Chondrocyte (in vitro differentiated cells): ENCODE measurements around the gene LRRC4B. TPM values are rescaled to one million over a fixed set of nuclear protein-coding genes. Genes with fewer than 3 reads are reported as not detected.

Experiments used
- DNase-seq: peaks from one replicate; pipeline ENCODE4 v3.0.0; 2021; ENCODE audit warnings: mixed read lengths, low spot score
- H3K27ac Mint-ChIP-seq: one replicate; pipeline ENCODE4 v1.8.0; 2021; ENCODE audit warnings: mild to moderate bottlenecking, moderate library complexity, mixed read lengths; ENCODE audit not compliant: unreplicated experiment
- H3K27me3 Mint-ChIP-seq: 2 replicates; pipeline ENCODE4 v1.8.0; 2021; ENCODE audit warnings: low read depth, mixed read lengths
- H3K36me3 Mint-ChIP-seq: 2 replicates; pipeline ENCODE4 v1.8.0; 2021; ENCODE audit warnings: low read depth, mixed read lengths
- H3K4me1 Mint-ChIP-seq: 2 replicates; pipeline ENCODE4 v1.8.0; 2021; ENCODE audit warnings: low read depth, mild to moderate bottlenecking, mixed read lengths
- H3K4me3 Mint-ChIP-seq: one replicate; pipeline ENCODE4 v1.8.0; 2021; ENCODE audit warnings: mild to moderate bottlenecking, moderate library complexity, mixed read lengths; ENCODE audit not compliant: unreplicated experiment
- H3K9me3 Mint-ChIP-seq: 2 replicates; pipeline ENCODE4 v1.8.0; 2021; ENCODE audit warnings: low read depth, mixed read lengths
- CTCF ChIP-seq: fragments of 200-600 bp; sonication (generic); IDR thresholded peaks from 2 replicates; pipeline ENCODE4 v1.5.0; 2021; ENCODE audit warnings: antibody characterized with exemption, mild to moderate bottlenecking, moderate library complexity
- total RNA-seq: library from RNA; stranded (reverse); gene quantifications from 3 replicates; pipeline ENCODE4 v1.2.1, GENCODE V29; 2021

Gene LRRC4B
- total RNA-seq, 1 donor from 2014 or later = 0.52 TPM

GRCh38 chr19:50555033-50555432 lies 13.2 kb downstream of the LRRC4B start:
- no peak for DNase-seq
- H3K4me3 Mint-ChIP-seq = no peak overlapping the region
- H3K9me3 Mint-ChIP-seq = no peaks in the 10 kb centered on the region
- peaks cover 13% of the 10 kb centered on the region for H3K4me1 Mint-ChIP-seq
- H3K36me3 Mint-ChIP-seq = no peaks in the 10 kb centered on the region
- no peak for TF ChIP-seq CTCF
- no peak overlapping the region for H3K27ac Mint-ChIP-seq
- peaks cover 47% of the 10 kb centered on the region for H3K27me3 Mint-ChIP-seq

- H3K9me3 Mint-ChIP-seq = no peaks in the 10 kb centered on the region
- H3K36me3 Mint-ChIP-seq = no peaks in the 10 kb centered on the region
- no peak overlapping the region for H3K4me3 Mint-ChIP-seq
- H3K4me1 Mint-ChIP-seq = peaks cover 13% of the 10 kb centered on the region
- DNase-seq = peak; percentile 77
- H3K27me3 Mint-ChIP-seq = peaks cover 50% of the 10 kb centered on the region
- no peak overlapping the region for H3K27ac Mint-ChIP-seq
- TF ChIP-seq CTCF = no peak
Observed at GRCh38 chr19:50554212-50554611, 14.0 kb downstream of the LRRC4B start.

GRCh38 chr19:50553134-50553703 lies 15.0 kb downstream of the LRRC4B start:
- Mint-ChIP-seq H3K9me3 (no peaks in the 10 kb centered on the region), H3K4me1 (peaks cover 13% of the 10 kb centered on the region), H3K4me3 (no peak overlapping the region), H3K36me3 (no peaks in the 10 kb centered on the region), H3K27ac (no peak overlapping the region), H3K27me3 (peaks cover 46% of the 10 kb centered on the region)
- DNase-seq = no peak
- no peak for TF ChIP-seq CTCF

GRCh38 chr19:50552540-50552939 lies 15.7 kb downstream of the LRRC4B start:
- Mint-ChIP-seq H3K27ac (no peak overlapping the region), H3K4me1 (peaks cover 16% of the 10 kb centered on the region), H3K36me3 (no peaks in the 10 kb centered on the region), H3K9me3 (no peaks in the 10 kb centered on the region), H3K4me3 (no peak overlapping the region), H3K27me3 (peaks cover 42% of the 10 kb centered on the region)
- DNase-seq = no peak
- no peak for TF ChIP-seq CTCF

- DNase-seq = no peak
- H3K4me3 Mint-ChIP-seq = no peak overlapping the region
- TF ChIP-seq CTCF = no peak
- no peaks in the 10 kb centered on the region for H3K9me3 Mint-ChIP-seq
- peak overlapping the region; percentile 54 for H3K27ac Mint-ChIP-seq
- H3K4me1 Mint-ChIP-seq = peaks cover 17% of the 10 kb centered on the region
- H3K36me3 Mint-ChIP-seq = no peaks in the 10 kb centered on the region
- H3K27me3 Mint-ChIP-seq = peaks cover 42% of the 10 kb centered on the region
Observed at GRCh38 chr19:50551715-50552187, 16.5 kb downstream of the LRRC4B start.
